HEK293 (cell line): Measurements from ENCODE around the gene PDGFC.
A peak's percentile ranks its signal among the peaks of the same experiment; 100 is the strongest.

Source experiments
- EGR2 ChIP-seq: fragments of 450-650 bp; formaldehyde crosslinking; IDR thresholded peaks from 2 replicates; pipeline ENCODE4 v1.5.1; 2016; ENCODE audit warnings: low read depth, missing biosample characterization, missing genetic modification characterization
- HOXD13 ChIP-seq: sonication (generic); formaldehyde crosslinking; IDR thresholded peaks from 2 replicates; pipeline ENCODE4 v1.8.0; 2022; ENCODE audit warnings: missing genetic modification reagents, borderline replicate concordance
- PATZ1 ChIP-seq: fragments of 450-650 bp; formaldehyde crosslinking; IDR thresholded peaks from 2 replicates; pipeline ENCODE4 v1.5.1; 2016; ENCODE audit warnings: missing biosample characterization, missing genetic modification characterization
- PBX3 ChIP-seq: sonication (generic); formaldehyde crosslinking; IDR thresholded peaks from 2 replicates; pipeline ENCODE4 v1.8.1; 2022; ENCODE audit warnings: mild to moderate bottlenecking, moderate library complexity, missing genetic modification reagents
- PRDM1 ChIP-seq: fragments of 450-650 bp; formaldehyde crosslinking; IDR thresholded peaks from 2 replicates; pipeline ENCODE4; 2016; ENCODE audit warnings: missing biosample characterization, missing genetic modification characterization
- PRDM4 ChIP-seq: fragments of 450-650 bp; formaldehyde crosslinking; IDR thresholded peaks from 2 replicates; pipeline ENCODE4 v1.5.1; 2017; ENCODE audit warnings: missing biosample characterization, missing genetic modification characterization
- PRDM6 ChIP-seq: fragments of 450-650 bp; formaldehyde crosslinking; IDR thresholded peaks from 2 replicates; pipeline ENCODE4 v1.5.1; 2017; ENCODE audit warnings: missing biosample characterization, missing genetic modification characterization
- ZBTB10 ChIP-seq: fragments of 450-650 bp; formaldehyde crosslinking; IDR thresholded peaks from 2 replicates; pipeline ENCODE4 v1.5.1; 2016; ENCODE audit warnings: missing biosample characterization, missing genetic modification characterization
- ZBTB21 ChIP-seq: fragments of 450-650 bp; formaldehyde crosslinking; IDR thresholded peaks from 2 replicates; pipeline ENCODE4 v1.5.1; 2017; ENCODE audit warnings: missing biosample characterization, missing genetic modification characterization
- ZBTB26 ChIP-seq: fragments of 450-650 bp; formaldehyde crosslinking; optimal IDR thresholded peaks from 2 replicates; pipeline ENCODE3; 2016; ENCODE audit warnings: missing biosample characterization, mild to moderate bottlenecking, missing genetic modification characterization
- ZFP41 ChIP-seq: fragments of 450-650 bp; formaldehyde crosslinking; IDR thresholded peaks from 2 replicates; pipeline ENCODE4 v1.5.1; 2016; ENCODE audit warnings: missing biosample characterization, missing genetic modification characterization, borderline replicate concordance
- ZNF174 ChIP-seq: fragments of 450-650 bp; formaldehyde crosslinking; IDR thresholded peaks from 2 replicates; pipeline ENCODE4 v1.5.0; 2017; ENCODE audit warnings: missing biosample characterization, mild to moderate bottlenecking, missing genetic modification characterization
- ZNF214 ChIP-seq: fragments of 450-650 bp; formaldehyde crosslinking; IDR thresholded peaks from 2 replicates; pipeline ENCODE4 v1.5.1; 2017; ENCODE audit warnings: missing biosample characterization, mild to moderate bottlenecking, missing genetic modification characterization, borderline replicate concordance
- ZNF404 ChIP-seq: fragments of 450-650 bp; formaldehyde crosslinking; IDR thresholded peaks from 2 replicates; pipeline ENCODE4 v1.5.1; 2017; ENCODE audit warnings: missing biosample characterization, missing genetic modification characterization
- ZNF488 ChIP-seq: fragments of 450-650 bp; formaldehyde crosslinking; IDR thresholded peaks from 2 replicates; pipeline ENCODE4 v1.5.1; 2016; ENCODE audit warnings: missing biosample characterization, missing genetic modification characterization
- ZNF518A ChIP-seq: fragments of 450-650 bp; formaldehyde crosslinking; conservative IDR thresholded peaks from 2 replicates; pipeline ENCODE4 v1.5.1; 2016; ENCODE audit warnings: low read depth, missing biosample characterization, missing genetic modification characterization
- ZNF558 ChIP-seq: fragments of 450-650 bp; formaldehyde crosslinking; IDR thresholded peaks from 2 replicates; pipeline ENCODE4 v1.5.1; 2016; ENCODE audit warnings: missing biosample characterization, missing genetic modification characterization
- ZNF629 ChIP-seq: fragments of 450-650 bp; formaldehyde crosslinking; IDR thresholded peaks from 2 replicates; pipeline ENCODE4 v1.5.1; 2017; ENCODE audit warnings: missing biosample characterization, missing genetic modification characterization
- ZNF664 ChIP-seq: fragments of 450-650 bp; formaldehyde crosslinking; IDR thresholded peaks from 2 replicates; pipeline ENCODE4 v1.5.1; 2016; ENCODE audit warnings: missing biosample characterization, missing genetic modification characterization
- ZNF768 ChIP-seq: fragments of 450-650 bp; formaldehyde crosslinking; IDR thresholded peaks from 2 replicates; pipeline ENCODE4 v1.5.1; 2018; ENCODE audit warnings: missing biosample characterization, mild to moderate bottlenecking, missing genetic modification characterization
- ZXDB ChIP-seq: fragments of 450-650 bp; formaldehyde crosslinking; IDR thresholded peaks from 2 replicates; pipeline ENCODE4 v1.5.1; 2016; ENCODE audit warnings: missing biosample characterization, missing genetic modification characterization

The PDGFC gene

GRCh38 chr4:156815717-156816359 lies 155.8 kb downstream of the PDGFC start (continued):
- TF ChIP-seq ZNF518A (no peak), ZNF664 (no peak), ZNF214 (tag by site-specific recombination) (no peak; the same call in 1 of the 2 replicates), HOXD13 (CRISPR knock-in tag) (no peak), ZBTB21 (tag by site-specific recombination) (no peak), ZNF558 (tag by site-specific recombination) (no peak), PATZ1 (peak; percentile 23; the same call in 1 of the 2 replicates), EGR2 (tag by site-specific recombination) (no peak), ZXDB (tag by site-specific recombination) (peak; percentile 55), PRDM1 (tag by site-specific recombination) (peak; percentile 26; the same call in 1 of the 2 replicates), ZNF174 (no peak), PRDM6 (peak; percentile 99), ZBTB26 (tag by site-specific recombination) (no peak), ZNF768 (tag by site-specific recombination) (no peak), PRDM4 (tag by site-specific recombination) (peak; percentile 90), ZFP41 (tag by site-specific recombination) (no peak), PBX3 (CRISPR knock-in tag) (no peak), ZNF404 (tag by site-specific recombination) (no peak), ZNF488 (no peak), ZNF629 (tag by site-specific recombination) (peak; percentile 61), ZBTB10 (tag by site-specific recombination) (no peak)
